ENCODE measurements around the gene ZBTB7C.

Gene ZBTB7C

GRCh38 chr18:48168861-48169260 is 240.3 kb downstream of the ZBTB7C start:
- no peak overlapping the region for H3K4me3 ChIP-seq (ENCODE audit: low read length, poor library complexity, severe bottlenecking)
- H3K79me2 ChIP-seq (ENCODE audit: insufficient read depth, low read length): no peaks in the 10 kb centered on the region
- no peak overlapping the region for H3K9ac ChIP-seq (ENCODE audit: low read depth, low read length, poor library complexity, severe bottlenecking)
- H3K9me2 ChIP-seq (replicated peaks; ENCODE audit: low read depth, low read length): no peaks in the 10 kb centered on the region
- H2AFZ ChIP-seq (ENCODE audit: low read length): no peak overlapping the region
- H3K9me3 ChIP-seq (ENCODE audit: insufficient read depth, low read depth, low read length): no peaks in the 10 kb centered on the region
- H3K36me3 ChIP-seq (ENCODE audit: insufficient read depth, low read length): no peaks in the 10 kb centered on the region
- H3F3A ChIP-seq (ENCODE audit: low read depth): no peaks in the 10 kb centered on the region
- H3K4me1 ChIP-seq (ENCODE audit: insufficient read depth, low read length, poor library complexity, severe bottlenecking): peaks cover 15% of the 10 kb centered on the region
- no peaks in the 10 kb centered on the region for H3K27me3 ChIP-seq (ENCODE audit: insufficient read depth, low read length, poor library complexity, severe bottlenecking)
- H3K4me2 ChIP-seq (ENCODE audit: low read depth, low read length, poor library complexity, severe bottlenecking): no peak overlapping the region
- TF ChIP-seq EZH2phosphoT487 (IDR thresholded peaks at IDR 0.05; ENCODE audit: borderline replicate concordance) (no peak), CTCF (conservative IDR thresholded peaks at IDR 0.05; ENCODE audit: low read length) (no peak)
- no peaks in the 10 kb centered on the region for H4K20me1 ChIP-seq (ENCODE audit: insufficient read depth, low read length, poor library complexity, severe bottlenecking)

- H3K4me1 ChIP-seq (ENCODE audit: insufficient read depth, low read length, poor library complexity, severe bottlenecking): peaks cover 15% of the 10 kb centered on the region
- no peaks in the 10 kb centered on the region for H3K9me3 ChIP-seq (ENCODE audit: insufficient read depth, low read depth, low read length)
- H3F3A ChIP-seq (ENCODE audit: low read depth): no peaks in the 10 kb centered on the region
- no peak overlapping the region for H2AFZ ChIP-seq (ENCODE audit: low read length)
- H4K20me1 ChIP-seq (ENCODE audit: insufficient read depth, low read length, poor library complexity, severe bottlenecking): no peaks in the 10 kb centered on the region
- H3K9me2 ChIP-seq (replicated peaks; ENCODE audit: low read depth, low read length): no peaks in the 10 kb centered on the region
- H3K4me3 ChIP-seq (ENCODE audit: low read length, poor library complexity, severe bottlenecking): no peak overlapping the region
- no peak overlapping the region for H3K9ac ChIP-seq (ENCODE audit: low read depth, low read length, poor library complexity, severe bottlenecking)
- no peak for TF ChIP-seq EZH2phosphoT487 (IDR thresholded peaks at IDR 0.05; ENCODE audit: borderline replicate concordance)
- no peak for TF ChIP-seq CTCF (conservative IDR thresholded peaks at IDR 0.05; ENCODE audit: low read length)
- H3K27me3 ChIP-seq (ENCODE audit: insufficient read depth, low read length, poor library complexity, severe bottlenecking): no peaks in the 10 kb centered on the region
- no peak overlapping the region for H3K4me2 ChIP-seq (ENCODE audit: low read depth, low read length, poor library complexity, severe bottlenecking)
- no peaks in the 10 kb centered on the region for H3K79me2 ChIP-seq (ENCODE audit: insufficient read depth, low read length)
- no peaks in the 10 kb centered on the region for H3K36me3 ChIP-seq (ENCODE audit: insufficient read depth, low read length)
Observed at GRCh38 chr18:48167897-48168253, 241.3 kb downstream of the ZBTB7C start.

- Histone ChIP-seq H4K20me1 (ENCODE audit: insufficient read depth, low read length, poor library complexity, severe bottlenecking) (no peaks in the 10 kb centered on the region), H3K4me2 (ENCODE audit: low read depth, low read length, poor library complexity, severe bottlenecking) (peak overlapping the region; percentile 65), H3K4me3 (ENCODE audit: low read length, poor library complexity, severe bottlenecking) (no peak overlapping the region), H3K36me3 (ENCODE audit: insufficient read depth, low read length) (no peaks in the 10 kb centered on the region), H3K9me2 (replicated peaks; ENCODE audit: low read depth, low read length) (no peaks in the 10 kb centered on the region), H3F3A (ENCODE audit: low read depth) (no peaks in the 10 kb centered on the region), H2AFZ (ENCODE audit: low read length) (peak overlapping the region; percentile 32; the same call in 1 of the 2 replicates), H3K27me3 (ENCODE audit: insufficient read depth, low read length, poor library complexity, severe bottlenecking) (no peaks in the 10 kb centered on the region), H3K9me3 (ENCODE audit: insufficient read depth, low read depth, low read length) (no peaks in the 10 kb centered on the region), H3K4me1 (ENCODE audit: insufficient read depth, low read length, poor library complexity, severe bottlenecking) (peaks cover 15% of the 10 kb centered on the region), H3K79me2 (ENCODE audit: insufficient read depth, low read length) (no peaks in the 10 kb centered on the region), H3K9ac (ENCODE audit: low read depth, low read length, poor library complexity, severe bottlenecking) (no peak overlapping the region)
- no peak for TF ChIP-seq EZH2phosphoT487 (IDR thresholded peaks at IDR 0.05; ENCODE audit: borderline replicate concordance)
- no peak for TF ChIP-seq CTCF (conservative IDR thresholded peaks at IDR 0.05; ENCODE audit: low read length)
Observed at GRCh38 chr18:48166336-48166875, 242.8 kb downstream of the ZBTB7C start.

All from Loucy (cell line).